ENCODE data around the gene HCST. TPM values are rescaled to one million over a fixed set of nuclear protein-coding genes. Genes with fewer than 3 reads are reported as not detected.

Gene HCST
- total and polyA plus RNA-seq, 2 of the 13 experiments (the other 11 are each of a cell fraction or from before 2014, with no cell fraction given) = 0.24 to 1.2 TPM

- peak; percentile 94 for TF ChIP-seq POLR2G (IDR thresholded peaks at IDR 0.05; ENCODE audit: low read depth, low read length)
- TF ChIP-seq SKIL (CRISPR knock-in tag; IDR thresholded peaks at IDR 0.05; ENCODE audit: borderline replicate concordance) = no peak
- TF ChIP-seq GTF2F1 (IDR thresholded peaks at IDR 0.05; ENCODE audit: low read length) = no peak
- no peak for TF ChIP-seq ZNF720 (CRISPR knock-in tag; IDR thresholded peaks at IDR 0.05)
- TF ChIP-seq WIZ (CRISPR knock-in tag; IDR thresholded peaks at IDR 0.05) = no peak; the same call in 1 of the 2 replicates
- TF ChIP-seq RFXANK (CRISPR knock-in tag; IDR thresholded peaks at IDR 0.05) = 0 out of 2 replicates have a peak, but pooled peaks have one; percentile 39
- peak; percentile 83; the same call in 1 of the 2 replicates for TF ChIP-seq ZNF513 (CRISPR knock-in tag; conservative IDR thresholded peaks at IDR 0.05)
- TF ChIP-seq ZNF672 (CRISPR knock-in tag; IDR thresholded peaks at IDR 0.05) = no peak
- TF ChIP-seq ZNF614 (CRISPR knock-in tag; IDR thresholded peaks at IDR 0.05; ENCODE audit: borderline replicate concordance) = peak; percentile 92; the same call in 1 of the 2 replicates
- no peak for TF ChIP-seq ZNF644 (CRISPR knock-in tag; IDR thresholded peaks at IDR 0.05; ENCODE audit: low read depth)
- TF ChIP-seq MATR3 (CRISPR knock-in tag; IDR thresholded peaks at IDR 0.05) = no peak
- no peak for TF ChIP-seq ZNF616 (CRISPR knock-in tag; IDR thresholded peaks at IDR 0.05; ENCODE audit: low read depth)
- no peak for TF ChIP-seq SRSF4 (IDR thresholded peaks at IDR 0.05; ENCODE audit: low read depth, low read length, poor library complexity, severe bottlenecking)
- TF ChIP-seq YEATS4 (CRISPR knock-in tag; IDR thresholded peaks at IDR 0.05; ENCODE audit: borderline replicate concordance) = peak; percentile 73; the same call in 1 of the 2 replicates
- TF ChIP-seq HDAC6 (IDR thresholded peaks at IDR 0.05; ENCODE audit: low read depth, low read length) = no peak
- TF ChIP-seq HMG20A (CRISPR knock-in tag; IDR thresholded peaks at IDR 0.05; ENCODE audit: borderline replicate concordance) = peak; percentile 36; the same call in 1 of the 2 replicates
- no peak for TF ChIP-seq ZNF674 (CRISPR knock-in tag; IDR thresholded peaks at IDR 0.05; ENCODE audit: low read depth)
- TF ChIP-seq TAF15 (IDR thresholded peaks at IDR 0.05; ENCODE audit: low read depth, low read length, poor library complexity, severe bottlenecking) = no peak
- no peak for TF ChIP-seq ZNF850 (CRISPR knock-in tag; conservative IDR thresholded peaks at IDR 0.05)
- peak; percentile 69 for TF ChIP-seq ARID5B (CRISPR knock-in tag; IDR thresholded peaks at IDR 0.05)
- no peak for TF ChIP-seq DNMT1 (CRISPR knock-in tag; IDR thresholded peaks at IDR 0.05)
Measured at GRCh38 chr19:35931161-35931873, 29.0 kb downstream of the HCST start (continued).
